ENCODE data around the gene LRP1. TPM values are rescaled to one million over a fixed set of nuclear protein-coding genes. Genes with fewer than 3 reads are reported as not detected.
A peak's percentile ranks its signal among the peaks of the same experiment; 100 is the strongest.

LRP1 gene
- total RNA-seq, 1 donor from 2014 or later: 448 TPM

- Mint-ChIP-seq H3K36me3 (ENCODE audit: low read depth) (peaks cover 34% of the 10 kb centered on the region), H3K27me3 (ENCODE audit: low read depth) (no peaks in the 10 kb centered on the region), H3K27ac (ENCODE audit: unreplicated experiment) (peak overlapping the region; percentile 95), H3K4me3 (ENCODE audit: unreplicated experiment) (peak overlapping the region; percentile 9), H3K4me1 (ENCODE audit: low read depth) (peaks cover 62% of the 10 kb centered on the region), H3K9me3 (ENCODE audit: low read depth) (no peaks in the 10 kb centered on the region)
- DNase-seq (ENCODE audit: low spot score): no peak
- TF ChIP-seq CTCF (IDR thresholded peaks at IDR 0.05): no peak
Observed at GRCh38 chr12:57152639-57153038, 24.4 kb downstream of the LRP1 start.

GRCh38 chr12:57153415-57153997 lies 25.2 kb downstream of the LRP1 start:
- no peak for DNase-seq (ENCODE audit: low spot score)
- H3K27me3 Mint-ChIP-seq (ENCODE audit: low read depth): no peaks in the 10 kb centered on the region
- H3K4me3 Mint-ChIP-seq (ENCODE audit: unreplicated experiment): no peak overlapping the region
- peaks cover 41% of the 10 kb centered on the region for H3K36me3 Mint-ChIP-seq (ENCODE audit: low read depth)
- H3K4me1 Mint-ChIP-seq (ENCODE audit: low read depth): peaks cover 56% of the 10 kb centered on the region
- peak overlapping the region; percentile 95 for H3K27ac Mint-ChIP-seq (ENCODE audit: unreplicated experiment)
- no peaks in the 10 kb centered on the region for H3K9me3 Mint-ChIP-seq (ENCODE audit: low read depth)
- TF ChIP-seq CTCF (IDR thresholded peaks at IDR 0.05): no peak

- no peaks in the 10 kb centered on the region for H3K27me3 Mint-ChIP-seq (ENCODE audit: low read depth)
- peaks cover 51% of the 10 kb centered on the region for H3K4me1 Mint-ChIP-seq (ENCODE audit: low read depth)
- no peaks in the 10 kb centered on the region for H3K9me3 Mint-ChIP-seq (ENCODE audit: low read depth)
- H3K36me3 Mint-ChIP-seq (ENCODE audit: low read depth): peaks cover 43% of the 10 kb centered on the region
- H3K4me3 Mint-ChIP-seq (ENCODE audit: unreplicated experiment): no peak overlapping the region
- peak overlapping the region; percentile 12 for H3K27ac Mint-ChIP-seq (ENCODE audit: unreplicated experiment)
- TF ChIP-seq CTCF (IDR thresholded peaks at IDR 0.05): no peak
- no peak for DNase-seq (ENCODE audit: low spot score)
Observed at GRCh38 chr12:57154076-57154475, 25.8 kb downstream of the LRP1 start.

GRCh38 chr12:57154804-57155434 lies 26.6 kb downstream of the LRP1 start:
- Mint-ChIP-seq H3K4me1 (ENCODE audit: low read depth) (peaks cover 42% of the 10 kb centered on the region), H3K27ac (ENCODE audit: unreplicated experiment) (no peak overlapping the region), H3K27me3 (ENCODE audit: low read depth) (no peaks in the 10 kb centered on the region), H3K36me3 (ENCODE audit: low read depth) (peaks cover 40% of the 10 kb centered on the region), H3K9me3 (ENCODE audit: low read depth) (no peaks in the 10 kb centered on the region), H3K4me3 (ENCODE audit: unreplicated experiment) (no peak overlapping the region)
- no peak for TF ChIP-seq CTCF (IDR thresholded peaks at IDR 0.05)
- DNase-seq (ENCODE audit: low spot score): no peak

GRCh38 chr12:57156701-57157403 lies 28.6 kb downstream of the LRP1 start:
- peaks cover 23% of the 10 kb centered on the region for H3K4me1 Mint-ChIP-seq (ENCODE audit: low read depth)
- H3K27ac Mint-ChIP-seq (ENCODE audit: unreplicated experiment): no peak overlapping the region
- H3K36me3 Mint-ChIP-seq (ENCODE audit: low read depth): peaks cover 56% of the 10 kb centered on the region
- DNase-seq (ENCODE audit: low spot score): no peak
- no peak for TF ChIP-seq CTCF (IDR thresholded peaks at IDR 0.05)
- no peaks in the 10 kb centered on the region for H3K9me3 Mint-ChIP-seq (ENCODE audit: low read depth)
- no peaks in the 10 kb centered on the region for H3K27me3 Mint-ChIP-seq (ENCODE audit: low read depth)
- H3K4me3 Mint-ChIP-seq (ENCODE audit: unreplicated experiment): no peak overlapping the region

Measured in chondrocyte (in vitro differentiated cells).